NCI-H187 treated with DMSO at 0.1 percent for 48 hours (cell line): ENCODE data around the gene MELK.

ENCODE experiments used
- DNase-seq: peaks from one replicate; lab custom pipeline; 2025; lab: John Stamatoyannopoulos, UW

Gene MELK

GRCh38 chr9:36676091-36676490, 103.4 kb downstream of the MELK start:
- DNase-seq, result no peak

GRCh38 chr9:36676778-36677485, 104.2 kb downstream of the MELK start:
- DNase-seq, result no peak

GRCh38 chr9:36677611-36678010, 104.9 kb downstream of the MELK start:
- DNase-seq, result no peak

- no peak for DNase-seq
These were observed 107.0 kb downstream of the MELK start for GRCh38 chr9:36679710-36680109.

GRCh38 chr9:36686471-36686870, 113.8 kb downstream of the MELK start:
- no peak for DNase-seq

- no peak for DNase-seq
These were observed 117.9 kb downstream of the MELK start for GRCh38 chr9:36690412-36691168.

GRCh38 chr9:36691671-36692070, 119.0 kb downstream of the MELK start:
- no peak for DNase-seq

GRCh38 chr9:36698984-36699383, 126.3 kb downstream of the MELK start:
- no peak for DNase-seq

- DNase-seq, result no peak
These were observed 131.5 kb downstream of the MELK start for GRCh38 chr9:36704148-36704547.

GRCh38 chr9:36713515-36714490, 141.1 kb downstream of the MELK start:
- DNase-seq, result no peak

GRCh38 chr9:36716496-36716895, 143.8 kb downstream of the MELK start:
- DNase-seq, result no peak

GRCh38 chr9:36717276-36717675, 144.6 kb downstream of the MELK start:
- no peak for DNase-seq

GRCh38 chr9:36718612-36719011, 145.9 kb downstream of the MELK start:
- no peak for DNase-seq

- no peak for DNase-seq
These were observed 147.3 kb downstream of the MELK start for GRCh38 chr9:36720043-36720442.

- DNase-seq, result no peak
These were observed 149.3 kb downstream of the MELK start for GRCh38 chr9:36721846-36722588.

- no peak for DNase-seq
These were observed 153.2 kb downstream of the MELK start for GRCh38 chr9:36725777-36726356.
